HG02623 (cell line): ENCODE results near the gene NELFA.
"Not testable (repeated sequence)": the region's sequence is repeated elsewhere in the genome, so short reads cannot be mapped to it uniquely, and the experiment has no call there.

Experiments used
- ATAC-seq: cut with Tn5 transposase; IDR thresholded peaks from one replicate; pipeline ENCODE4 v1.9.1; 2021; ENCODE audit warnings: moderate library complexity; ENCODE audit not compliant: unreplicated experiment

NELFA gene

DNA sequence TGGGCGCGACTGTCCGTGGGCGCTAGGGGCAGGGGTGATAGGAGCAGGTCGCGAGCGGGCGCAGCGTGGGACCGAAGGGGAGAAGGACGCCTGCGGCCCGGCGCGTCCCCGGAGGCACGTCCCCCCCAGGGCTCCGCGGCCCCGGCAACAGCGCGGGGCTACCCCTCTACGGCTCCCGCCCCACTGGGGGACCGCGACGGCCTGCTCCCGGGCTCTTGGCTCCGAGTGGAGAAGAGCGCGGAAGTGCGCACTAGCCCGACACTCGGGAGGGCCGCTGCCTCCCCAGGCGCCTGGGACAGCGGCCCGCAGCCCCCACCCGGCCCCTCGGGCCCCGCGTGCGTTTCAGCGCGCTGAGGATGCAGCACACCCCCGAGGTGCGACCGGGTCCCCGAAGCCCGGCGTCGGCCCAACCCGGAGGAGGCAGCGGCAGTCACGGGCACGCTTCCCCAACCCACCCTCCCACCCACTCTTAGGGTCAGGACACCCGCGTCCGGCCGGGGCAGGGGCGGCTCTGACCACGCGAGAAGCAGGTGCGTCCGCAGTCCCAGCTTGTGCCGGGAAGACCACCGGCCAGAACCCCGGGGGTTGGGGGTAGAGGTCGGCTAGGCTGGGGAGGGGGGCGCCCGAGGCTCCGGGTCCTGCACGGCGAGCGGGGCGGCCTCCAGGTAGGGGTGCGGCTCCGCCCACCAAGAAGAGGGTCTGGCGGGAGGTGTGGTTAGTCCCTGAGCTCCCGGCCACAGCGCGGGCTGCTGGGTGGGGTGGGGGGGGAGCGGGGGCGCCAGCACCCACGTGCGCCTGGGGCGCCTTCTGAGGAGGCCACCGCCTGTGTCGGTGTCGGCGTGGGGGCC, 31.8 kb upstream of the NELFA start:
- ATAC-seq: no peak

DNA sequence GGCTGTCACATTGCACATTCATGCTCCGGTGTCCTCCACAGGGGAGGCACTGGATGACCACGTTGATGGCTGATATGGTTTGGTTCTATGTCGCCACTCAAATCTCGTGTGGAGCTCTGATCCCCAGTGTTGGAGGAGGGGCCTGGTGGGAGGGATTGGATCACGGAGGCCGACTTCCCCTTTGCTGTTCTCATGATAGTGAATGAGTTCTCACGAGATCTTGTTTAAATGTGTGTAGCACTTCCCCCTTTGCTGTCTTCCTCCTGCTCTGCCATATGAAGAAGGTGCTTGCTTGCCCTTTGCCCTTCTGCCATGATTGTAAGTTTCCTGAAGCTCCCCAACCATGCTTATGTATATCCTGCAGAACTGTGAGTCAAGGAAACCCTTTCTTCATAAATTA, 28.1 kb upstream of the NELFA start:
- no peak for ATAC-seq

DNA sequence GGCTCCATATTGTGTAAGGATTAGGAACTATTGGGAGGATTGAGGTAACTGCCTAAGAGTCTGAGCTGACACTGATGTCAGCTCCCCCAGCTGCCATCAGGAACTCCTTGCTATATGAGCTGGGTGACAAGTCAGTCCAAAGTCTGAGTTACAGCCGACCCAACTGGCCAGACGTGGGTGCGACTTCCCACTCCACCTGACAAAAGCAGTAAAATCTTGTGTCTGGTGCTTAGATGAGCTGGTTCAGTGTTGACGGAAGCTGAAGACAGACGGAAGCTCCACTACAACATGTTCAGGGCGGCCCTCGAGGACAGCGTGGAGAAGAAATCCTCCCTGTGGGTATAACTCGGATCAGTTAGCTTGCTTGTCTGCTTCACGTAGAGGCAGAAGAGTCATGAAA, 27.6 kb upstream of the NELFA start:
- ATAC-seq: no peak

DNA sequence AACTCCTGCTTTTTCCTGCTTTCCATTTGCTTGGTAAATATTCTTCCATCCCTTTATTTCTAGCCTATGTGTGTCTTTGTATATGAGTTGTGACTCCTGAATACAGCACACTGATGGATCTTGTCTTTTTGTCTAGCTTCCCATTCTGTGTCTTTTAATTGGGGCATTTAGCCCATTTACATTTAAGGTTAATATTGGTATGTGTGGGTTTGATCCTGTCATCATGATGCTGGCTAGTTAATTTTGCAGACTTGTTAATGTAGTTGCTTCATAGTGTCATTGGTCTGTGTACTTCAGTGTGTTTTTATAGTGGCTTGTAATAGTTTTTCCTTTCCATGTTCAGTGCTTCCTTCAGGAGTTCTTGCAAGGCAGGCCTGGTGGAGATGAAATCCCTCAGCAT, 22.4 kb upstream of the NELFA start:
- ATAC-seq: not testable (repeated sequence)

DNA sequence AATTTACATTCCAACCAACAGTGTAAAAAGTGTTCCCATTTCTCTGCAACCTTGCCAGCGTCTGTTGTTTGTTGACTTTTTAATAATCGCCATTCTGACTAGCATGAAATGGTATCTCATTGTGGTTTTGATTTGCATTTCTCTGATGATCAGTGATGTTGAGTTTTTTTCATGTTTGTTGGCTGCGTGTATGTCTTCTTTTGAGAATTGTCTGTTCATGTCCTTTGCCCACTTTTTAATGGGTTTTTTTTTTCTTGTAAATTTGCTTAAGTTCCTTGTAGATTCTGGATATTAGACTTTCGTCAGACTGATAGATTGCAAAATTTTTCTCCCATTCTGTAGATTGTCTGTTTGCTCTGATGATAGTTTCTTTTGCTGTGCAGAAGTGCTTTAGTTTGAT, 18.3 kb upstream of the NELFA start:
- ATAC-seq: not testable (repeated sequence)

DNA sequence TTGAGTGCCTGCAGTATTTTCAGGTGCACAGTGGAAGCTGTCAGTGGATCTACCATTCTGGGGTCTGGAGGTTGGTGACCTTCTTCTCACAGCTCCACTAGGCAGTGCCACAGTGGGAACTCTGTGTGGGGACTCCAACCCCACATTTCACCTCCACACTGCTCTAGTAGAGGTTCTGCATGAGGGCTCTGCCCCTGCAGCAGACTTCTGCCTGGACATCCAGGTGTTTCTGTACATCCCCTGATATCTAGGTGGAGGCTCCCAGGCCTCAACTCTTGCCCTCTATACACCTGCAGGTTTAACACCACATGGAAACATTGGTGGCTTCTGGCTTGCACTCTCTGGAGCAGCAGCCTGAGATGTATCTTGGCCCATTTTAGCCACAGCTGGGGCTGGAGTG, 17.0 kb upstream of the NELFA start:
- ATAC-seq: no peak

DNA sequence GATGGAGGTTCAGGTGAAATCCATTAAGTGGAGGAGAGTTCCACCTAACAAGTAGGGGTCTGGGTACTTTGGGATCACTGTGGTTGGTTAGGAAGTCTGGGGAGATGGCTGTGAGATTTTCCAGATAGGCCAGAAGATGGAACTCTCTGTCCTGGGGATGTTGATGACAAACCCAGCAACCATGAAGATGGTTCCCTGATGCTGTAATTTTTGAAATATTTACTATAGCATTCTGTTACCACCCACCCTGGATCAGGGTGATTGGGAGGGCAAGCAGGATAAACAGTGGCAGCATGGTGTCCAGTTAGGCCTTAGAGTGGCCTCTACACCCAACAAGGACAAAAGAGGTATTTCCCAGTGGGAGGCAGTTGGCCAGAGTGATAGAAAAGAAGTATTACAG, 15.9 kb upstream of the NELFA start:
- no peak for ATAC-seq

DNA sequence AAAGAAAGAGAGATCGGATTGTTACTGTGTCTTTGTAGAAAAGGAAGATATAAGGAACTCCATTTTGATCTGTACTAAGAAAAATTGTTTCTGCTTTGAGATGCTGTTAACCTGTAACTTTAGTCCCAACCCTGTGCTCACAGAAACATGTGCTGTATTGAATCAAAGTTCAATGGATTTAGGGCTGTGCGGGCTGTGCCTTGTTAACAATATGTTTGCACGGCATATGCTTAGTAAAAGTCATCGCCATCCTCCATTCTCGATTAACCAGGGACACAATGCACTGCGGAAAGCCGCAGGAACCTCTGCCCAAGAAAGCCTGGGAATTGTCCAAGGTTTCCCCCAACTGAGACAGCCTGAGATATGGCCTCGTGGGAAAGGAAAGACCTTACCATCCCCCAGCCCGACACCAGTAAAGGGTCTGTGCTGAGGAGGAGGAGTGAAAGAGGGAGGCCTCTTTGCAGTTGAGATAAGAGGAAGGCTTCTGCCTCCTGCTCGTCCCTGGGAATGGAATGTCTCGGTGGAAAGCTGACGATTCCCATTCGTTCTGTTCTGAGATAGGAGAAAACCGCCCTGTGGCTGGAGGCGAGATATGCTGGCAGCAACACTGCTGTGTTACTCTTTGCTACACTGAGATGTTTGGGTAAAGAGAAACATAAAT, 12.7 kb upstream of the NELFA start:
- not testable (repeated sequence) for ATAC-seq

DNA sequence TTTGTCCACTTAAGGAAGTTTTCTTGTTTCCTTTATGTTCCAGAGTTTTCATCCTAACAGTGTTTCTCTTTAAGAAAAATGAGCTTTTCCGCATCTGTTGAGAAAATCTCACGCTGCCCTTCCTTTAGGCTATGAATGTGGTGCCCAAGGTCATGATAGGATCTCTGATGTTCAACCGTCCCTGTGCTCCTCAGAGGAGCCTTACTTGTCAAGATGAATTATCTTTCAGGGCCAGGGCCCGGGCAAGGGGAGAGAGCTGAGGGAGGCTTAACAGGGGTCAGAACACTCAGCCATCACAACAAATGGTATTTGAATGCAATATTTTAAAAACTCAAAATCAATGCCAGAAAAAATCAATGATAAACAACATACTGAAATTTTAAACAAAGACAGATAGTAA, 6.2 kb upstream of the NELFA start:
- no peak for ATAC-seq

DNA sequence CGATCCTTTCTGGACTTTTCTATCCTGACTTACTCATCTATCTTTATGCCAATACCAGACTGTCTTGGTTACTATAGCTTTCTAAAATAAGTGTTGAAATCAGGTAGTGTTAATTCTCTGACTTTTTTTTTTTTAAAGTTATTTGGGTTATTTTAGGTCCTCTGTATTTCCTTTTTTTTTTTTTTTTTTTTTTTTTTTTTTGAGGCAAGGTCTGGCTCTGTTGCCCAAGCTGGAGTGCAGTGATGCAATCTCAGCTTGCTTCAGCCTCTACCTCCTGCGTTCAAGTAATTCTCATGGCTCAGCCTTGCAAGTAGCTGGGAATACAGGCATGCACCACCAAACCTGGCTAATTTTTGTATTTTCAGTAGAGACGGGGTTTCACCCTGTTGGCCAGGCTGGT, 2.8 kb upstream of the NELFA start:
- ATAC-seq: no peak

DNA sequence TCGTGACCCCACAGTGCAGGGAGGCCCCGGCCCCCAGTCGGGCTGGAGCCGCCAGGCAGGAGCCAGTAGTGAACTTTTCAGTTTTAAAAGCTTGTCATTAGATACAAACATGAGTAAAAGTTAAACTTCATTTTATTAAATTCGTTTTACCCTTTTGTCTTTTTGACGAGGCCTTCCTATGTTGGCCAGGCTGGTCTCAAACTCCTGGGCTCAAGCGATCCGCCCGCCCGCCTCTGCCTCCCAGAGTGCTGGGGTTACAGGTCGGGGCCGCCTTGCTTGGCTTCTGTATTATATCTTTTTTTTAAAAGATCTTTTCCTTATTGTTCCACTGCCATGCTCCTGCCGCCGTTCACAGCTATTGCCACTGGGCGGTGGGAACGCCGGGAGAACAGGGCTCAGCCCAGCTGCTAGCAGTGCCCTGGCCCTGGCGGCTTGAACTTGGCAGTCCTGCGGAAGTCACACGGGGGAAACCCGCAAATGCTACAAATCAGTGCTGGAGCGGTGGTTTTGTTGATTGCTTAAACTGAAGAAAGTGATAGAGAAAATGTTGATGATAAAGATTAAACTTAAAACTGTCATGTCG, 968 bp upstream of the NELFA start:
- ATAC-seq: no peak

DNA sequence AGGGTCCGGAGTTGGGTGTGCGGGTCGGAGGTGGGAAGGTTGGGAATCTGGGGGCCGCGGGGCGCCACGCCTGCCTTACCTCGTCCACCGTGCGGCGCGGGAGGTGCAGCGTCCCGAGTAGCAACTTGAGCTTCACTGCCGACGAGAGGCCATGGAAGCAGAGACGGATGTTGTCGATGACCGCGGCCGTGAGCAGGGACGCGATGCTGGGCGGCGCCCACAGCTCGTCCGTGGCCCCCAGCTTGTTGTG, 178 bp downstream of the NELFA start:
- ATAC-seq: no peak

DNA sequence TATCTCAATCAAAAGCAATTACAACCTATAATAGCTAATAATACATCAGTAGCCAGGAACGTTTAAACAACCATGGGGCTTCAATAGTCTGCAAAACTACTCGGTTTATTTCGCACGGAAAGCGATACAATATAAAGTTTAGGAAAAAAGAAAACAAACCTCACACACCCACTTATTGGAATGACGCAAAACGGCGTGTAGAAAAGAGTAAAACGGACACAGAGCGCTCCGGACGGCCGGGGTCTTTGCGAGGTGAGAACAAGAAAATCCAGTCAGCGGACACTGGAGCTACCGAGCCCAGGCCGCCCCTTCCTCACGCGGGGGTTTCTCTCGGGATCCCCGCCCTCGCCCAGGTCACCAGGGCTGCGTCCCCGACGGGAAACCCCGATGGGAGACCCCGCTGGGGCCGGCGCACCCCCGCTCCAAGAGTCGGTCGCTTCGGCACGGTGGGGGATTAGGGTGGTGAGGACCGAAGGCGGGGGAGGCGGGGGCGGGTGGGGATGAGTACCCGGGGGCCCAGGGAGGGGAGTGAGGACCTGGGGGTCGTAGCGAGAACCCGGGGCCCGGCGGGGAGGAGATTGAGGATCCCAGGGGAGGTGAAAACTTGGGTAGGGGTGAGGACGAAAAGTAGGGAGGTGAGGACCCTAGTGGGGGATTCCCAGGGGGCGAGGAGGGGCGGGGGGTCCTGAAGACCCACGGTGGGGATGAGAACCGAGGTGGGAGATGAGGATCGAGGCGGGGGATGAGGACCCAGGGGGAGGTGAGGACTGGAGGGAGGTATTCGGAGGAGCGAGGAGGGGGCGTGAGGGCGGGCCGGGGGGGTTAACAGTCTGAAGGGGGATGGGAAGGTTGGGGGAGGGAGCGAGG, 737 bp downstream of the NELFA start:
- no peak for ATAC-seq

DNA sequence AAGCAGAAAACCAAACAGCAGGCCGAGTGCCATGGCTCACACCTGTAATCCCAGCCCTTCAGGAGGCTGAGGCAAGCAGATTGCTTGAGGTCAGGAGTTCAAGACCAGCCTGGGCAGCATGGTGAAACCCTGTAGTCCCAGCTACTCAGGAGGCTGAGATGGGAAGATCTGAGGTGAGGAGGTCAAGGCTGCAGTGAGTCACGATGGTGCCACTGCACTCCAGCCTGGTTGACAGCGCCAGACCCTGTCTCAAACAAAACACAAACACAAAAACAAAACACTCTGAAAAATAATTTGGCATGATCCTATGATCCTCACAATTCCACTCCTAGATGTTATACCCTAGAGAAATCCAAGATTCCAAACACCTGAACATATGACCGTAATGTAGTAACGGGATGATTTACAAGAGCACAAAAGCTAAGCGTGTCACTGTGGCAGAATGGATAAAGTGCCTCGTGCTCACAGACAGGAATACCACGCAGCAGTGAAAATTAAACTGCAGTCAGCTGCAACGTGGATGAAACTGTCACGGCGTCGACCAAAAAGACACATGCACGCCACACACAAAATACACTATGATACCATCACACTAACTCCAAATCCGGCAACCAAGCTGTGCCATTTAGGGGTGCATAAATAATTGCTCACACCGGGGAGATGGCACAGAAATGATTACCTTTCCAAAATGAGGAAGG, 1.7 kb downstream of the NELFA start:
- no peak for ATAC-seq

DNA sequence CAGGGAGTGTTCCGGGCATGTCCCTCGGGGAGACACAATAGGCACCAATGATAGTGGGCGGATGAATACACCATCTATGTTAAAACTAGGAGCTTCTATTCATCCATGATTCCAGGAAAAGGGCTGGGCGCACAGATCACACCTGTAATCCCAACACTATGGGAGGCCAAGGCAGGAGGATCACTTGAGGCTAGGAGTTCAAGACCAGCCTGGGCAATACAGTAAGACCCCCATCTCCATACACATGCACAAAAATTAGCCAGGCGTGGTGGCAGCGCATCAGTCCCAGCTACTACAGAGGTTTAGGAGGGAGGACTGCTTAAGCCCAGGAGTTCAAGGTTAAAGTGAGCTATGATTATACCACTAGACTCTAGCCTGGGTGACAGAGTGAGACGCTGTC, 2.4 kb downstream of the NELFA start:
- ATAC-seq: no peak

DNA sequence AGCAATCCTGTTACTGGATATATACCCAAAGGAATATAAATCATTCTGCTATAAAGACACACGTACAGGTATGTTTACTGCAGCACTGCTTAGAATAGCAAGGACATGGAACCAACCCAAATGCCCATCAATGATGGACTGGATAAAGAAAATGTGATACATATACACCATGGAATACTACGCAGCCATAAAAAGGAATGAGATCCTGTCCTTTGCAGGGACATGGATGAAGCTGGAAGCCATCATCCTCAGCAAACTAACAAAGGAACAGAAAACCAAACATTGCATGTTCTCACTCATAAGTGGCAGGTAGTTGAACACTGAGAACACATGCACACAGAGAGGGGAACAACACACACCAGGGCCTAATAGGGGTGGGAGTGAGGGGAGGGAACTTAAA, 5.4 kb downstream of the NELFA start:
- ATAC-seq: not testable (repeated sequence)

DNA sequence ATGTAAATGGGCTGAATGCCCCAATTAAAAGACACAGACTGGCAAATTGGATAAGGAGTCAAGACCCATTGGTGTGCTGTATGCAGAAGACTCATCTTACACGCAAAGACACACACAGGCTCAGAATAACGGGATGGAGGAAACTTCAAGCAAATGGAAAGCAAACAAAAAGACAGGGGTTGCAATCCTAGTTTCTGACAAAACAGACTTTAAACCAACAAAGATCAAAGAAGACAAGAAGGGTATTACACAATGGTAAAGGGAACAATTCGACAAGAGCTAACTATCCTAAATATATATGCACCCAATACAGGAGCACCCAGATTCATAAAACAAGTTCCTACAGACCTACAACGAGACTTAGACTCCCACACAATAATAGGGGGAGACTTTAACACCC, 9.5 kb downstream of the NELFA start:
- not testable (repeated sequence) for ATAC-seq

DNA sequence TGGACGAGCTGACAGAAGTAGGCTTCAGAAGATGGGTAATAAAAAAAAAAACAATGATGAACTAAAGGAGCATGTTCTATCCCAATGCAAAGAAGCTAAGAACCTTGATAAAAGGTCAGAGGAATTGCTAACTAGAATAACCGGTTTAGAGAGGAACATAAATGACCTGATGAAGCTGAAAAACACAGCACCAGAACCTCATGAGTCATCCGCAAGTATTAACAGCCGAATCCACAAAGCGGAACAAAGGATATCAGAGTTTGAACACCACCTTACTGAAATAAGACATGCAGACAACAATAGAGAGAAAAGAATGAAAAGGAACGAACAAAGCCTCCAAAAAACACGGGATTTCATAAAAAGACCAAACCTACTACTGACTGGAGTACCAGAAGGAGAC, 10.5 kb downstream of the NELFA start:
- ATAC-seq: no peak

DNA sequence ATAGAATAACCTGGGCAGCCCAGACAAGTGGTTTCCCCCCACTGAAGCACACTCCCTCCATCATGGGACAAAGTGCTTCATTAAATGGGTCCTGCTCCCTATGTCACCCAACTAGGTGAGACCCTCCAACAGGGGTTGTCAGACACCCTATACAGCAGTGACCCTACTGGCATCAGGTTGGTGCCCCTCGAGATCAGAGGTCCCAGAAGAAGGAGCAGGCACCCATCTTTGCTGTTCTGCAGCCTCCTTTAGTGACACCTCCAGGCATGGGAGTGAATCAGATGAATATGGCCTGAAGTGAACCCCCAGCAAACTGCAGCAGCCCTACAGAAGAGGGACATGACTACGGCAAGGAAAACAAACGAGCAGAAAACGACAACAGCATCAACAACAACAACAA, 11.1 kb downstream of the NELFA start:
- no peak for ATAC-seq

DNA sequence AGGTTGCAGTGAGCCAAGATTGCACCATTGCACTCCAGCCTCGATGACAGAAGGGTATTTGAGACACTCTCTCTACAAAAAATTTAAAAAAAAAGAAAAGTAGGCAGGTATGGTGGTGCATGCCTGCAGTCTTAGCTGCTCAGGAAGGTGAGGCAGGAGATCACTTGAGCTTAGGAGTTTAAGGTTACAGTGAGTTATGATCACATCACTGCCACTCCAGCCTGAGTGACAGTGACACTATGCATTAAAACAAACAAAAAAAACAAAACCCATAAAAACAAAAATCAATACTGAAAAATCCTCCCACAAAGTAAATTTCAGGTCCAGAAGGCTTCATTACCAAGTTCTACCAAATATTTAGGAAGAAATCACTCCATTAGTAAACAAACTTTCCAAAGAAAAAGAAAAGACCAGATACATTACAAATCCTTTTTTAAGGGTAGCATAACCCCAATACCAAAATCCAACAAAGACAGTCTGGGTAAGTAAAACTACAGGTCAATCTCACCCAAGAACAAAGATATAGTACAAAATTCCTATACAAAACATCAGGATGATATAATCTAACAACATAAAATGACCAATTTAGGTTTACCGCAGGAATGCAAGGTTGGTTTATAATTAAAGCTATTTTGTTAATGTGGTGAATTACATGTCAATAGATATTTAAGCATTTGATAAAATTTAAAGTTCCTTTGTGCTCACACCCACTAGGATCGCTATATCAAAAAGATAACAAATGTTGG, 11.7 kb downstream of the NELFA start:
- no peak for ATAC-seq
